HL-60 (cell line): ENCODE data around the gene DNAJA3.

Experiments
- DNase-seq, 2 experiments: peaks; one replicate each; pipeline ENCODE4 v3.0.0-alpha.2; 2010 to 2020; ENCODE audit warnings: low read depth in 1 of 2, low spot score in 1 of 2
- H3K27ac ChIP-seq: fragments of 250-450 bp; sonication (Bioruptor Pico); replicated peaks from 2 replicates; pipeline ENCODE4 v1.5.1; 2020; ENCODE audit warnings: mild to moderate bottlenecking, moderate library complexity
- H3K27me3 ChIP-seq: fragments of 250-450 bp; sonication (Bioruptor Pico); 2 replicates; pipeline ENCODE4 v1.5.1; 2021; ENCODE audit warnings: mild to moderate bottlenecking, moderate library complexity; ENCODE audit not compliant: insufficient read depth, poor library complexity, severe bottlenecking
- H3K4me3 ChIP-seq: replicated peaks from 2 replicates; pipeline ENCODE4 v1.5.1; 2011; ENCODE audit warnings: mild to moderate bottlenecking, control low read depth, low read length; ENCODE audit not compliant: insufficient read depth
- GABPA ChIP-seq: IDR thresholded peaks from 2 replicates; pipeline ENCODE4 v1.6.1; 2012; ENCODE audit warnings: low read depth
- POLR2AphosphoS5 ChIP-seq: IDR thresholded peaks from 2 replicates; pipeline ENCODE4 v1.6.1; 2012; ENCODE audit warnings: low read depth
- REST ChIP-seq: IDR thresholded peaks from 2 replicates; pipeline ENCODE4 v1.6.1; 2012; ENCODE audit warnings: low read depth; ENCODE audit not compliant: insufficient replicate concordance
- SPI1 ChIP-seq: IDR thresholded peaks from 2 replicates; pipeline ENCODE4 v1.6.1; 2012; ENCODE audit warnings: low read depth, mild to moderate bottlenecking, borderline replicate concordance
- TF ChIP-seq, protein P1 (sequence below): IDR thresholded peaks from one replicate; pipeline ENCODE4 v1.5.1; 2011; ENCODE audit warnings: low read length, control low read depth, inconsistent platforms; ENCODE audit not compliant: insufficient read depth

DNAJA3 gene

GRCh38 chr16:4387781-4388180 is 37.9 kb upstream of the DNAJA3 start:
- H3K27me3 ChIP-seq, result no peaks in the 10 kb centered on the region
- no peak overlapping the region for H3K4me3 ChIP-seq
- TF ChIP-seq GABPA (no peak), POLR2AphosphoS5 (no peak), SPI1 (no peak), REST (no peak)
- TF ChIP-seq, protein P1, sequence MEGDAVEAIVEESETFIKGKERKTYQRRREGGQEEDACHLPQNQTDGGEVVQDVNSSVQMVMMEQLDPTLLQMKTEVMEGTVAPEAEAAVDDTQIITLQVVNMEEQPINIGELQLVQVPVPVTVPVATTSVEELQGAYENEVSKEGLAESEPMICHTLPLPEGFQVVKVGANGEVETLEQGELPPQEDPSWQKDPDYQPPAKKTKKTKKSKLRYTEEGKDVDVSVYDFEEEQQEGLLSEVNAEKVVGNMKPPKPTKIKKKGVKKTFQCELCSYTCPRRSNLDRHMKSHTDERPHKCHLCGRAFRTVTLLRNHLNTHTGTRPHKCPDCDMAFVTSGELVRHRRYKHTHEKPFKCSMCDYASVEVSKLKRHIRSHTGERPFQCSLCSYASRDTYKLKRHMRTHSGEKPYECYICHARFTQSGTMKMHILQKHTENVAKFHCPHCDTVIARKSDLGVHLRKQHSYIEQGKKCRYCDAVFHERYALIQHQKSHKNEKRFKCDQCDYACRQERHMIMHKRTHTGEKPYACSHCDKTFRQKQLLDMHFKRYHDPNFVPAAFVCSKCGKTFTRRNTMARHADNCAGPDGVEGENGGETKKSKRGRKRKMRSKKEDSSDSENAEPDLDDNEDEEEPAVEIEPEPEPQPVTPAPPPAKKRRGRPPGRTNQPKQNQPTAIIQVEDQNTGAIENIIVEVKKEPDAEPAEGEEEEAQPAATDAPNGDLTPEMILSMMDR, result no peak
- DNase-seq, result no peak
- H3K27ac ChIP-seq, result no peak overlapping the region

DNA sequence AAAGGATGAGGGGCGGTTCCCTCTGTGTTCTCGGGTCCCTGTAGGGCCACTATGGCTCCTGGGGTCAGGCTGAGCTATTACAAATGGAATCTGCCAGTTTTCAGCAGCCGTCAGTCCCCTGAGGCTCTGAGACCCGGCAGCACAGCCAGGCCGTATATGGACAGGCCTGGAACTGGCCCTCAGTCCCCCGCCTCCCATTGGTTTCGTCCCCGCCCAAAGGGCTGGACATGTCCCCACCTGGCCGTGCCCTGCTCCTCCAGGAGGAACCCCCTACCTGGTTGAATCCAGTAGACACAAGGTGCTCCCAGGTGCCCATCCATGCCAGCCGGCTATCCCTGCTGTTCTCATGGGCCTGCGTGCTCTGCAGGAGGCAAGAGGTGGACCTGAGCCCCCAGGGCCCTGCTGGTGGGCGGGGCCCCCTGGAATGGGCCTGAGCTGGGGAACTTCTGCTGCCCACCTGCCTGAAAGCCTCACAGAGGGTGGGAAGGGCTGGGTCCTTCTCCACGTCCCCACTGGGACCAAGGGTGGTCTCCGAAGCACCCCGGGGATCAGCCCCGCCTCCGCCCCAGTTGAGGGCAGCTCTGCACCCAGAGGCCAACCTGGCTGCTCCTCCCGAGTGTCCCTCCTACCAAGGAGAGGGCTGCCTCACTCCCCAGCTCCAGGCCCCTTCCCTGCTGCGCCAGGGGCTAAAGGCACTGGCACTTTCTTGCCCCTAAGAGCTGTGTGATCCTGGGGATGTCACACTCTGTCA is 37.2 kb upstream of the DNAJA3 start:
- Histone ChIP-seq H3K27me3 (no peaks in the 10 kb centered on the region), H3K27ac (no peak overlapping the region), H3K4me3 (no peak overlapping the region)
- no peak for TF ChIP-seq POLR2AphosphoS5
- TF ChIP-seq GABPA, result no peak
- no peak for TF ChIP-seq SPI1
- TF ChIP-seq, protein P1, result no peak
- no peak for TF ChIP-seq REST
- no peak for DNase-seq

GRCh38 chr16:4389051-4389955 is 36.4 kb upstream of the DNAJA3 start:
- no peak overlapping the region for H3K4me3 ChIP-seq
- TF ChIP-seq, protein P1, result no peak
- TF ChIP-seq REST (no peak), POLR2AphosphoS5 (no peak), GABPA (no peak), SPI1 (no peak)
- DNase-seq, result no peak
- no peaks in the 10 kb centered on the region for H3K27me3 ChIP-seq
- H3K27ac ChIP-seq, result no peak overlapping the region
